Measurements from ENCODE around the gene ABCB8.

Gene ABCB8

GRCh38 chr7:151074817-151075661, 46.8 kb downstream of the ABCB8 start:
- DNase-seq (ENCODE audit: low read depth): no peak

- DNase-seq (ENCODE audit: low read depth): no peak
These were observed 47.4 kb downstream of the ABCB8 start for GRCh38 chr7:151075662-151075971.

DNA sequence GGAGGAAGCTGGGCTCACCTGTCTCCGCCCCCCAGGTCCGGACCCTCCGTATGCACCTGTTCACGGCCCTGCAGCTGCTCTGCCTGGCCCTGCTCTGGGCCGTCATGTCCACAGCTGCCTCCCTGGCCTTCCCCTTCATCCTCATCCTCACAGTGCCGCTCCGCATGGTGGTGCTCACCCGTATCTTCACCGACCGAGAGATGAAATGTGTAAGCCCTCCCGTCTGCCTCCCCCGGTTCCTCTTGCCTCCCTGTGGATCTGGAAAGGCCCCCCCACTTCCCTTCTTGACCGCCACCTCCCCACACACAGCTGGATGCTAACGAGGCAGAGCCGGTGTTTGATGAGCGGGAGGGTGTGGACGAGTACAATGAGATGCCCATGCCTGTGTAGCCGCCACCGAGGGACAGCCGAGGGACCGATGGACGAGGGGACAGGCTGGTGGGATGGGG, 47.8 kb downstream of the ABCB8 start:
- DNase-seq (ENCODE audit: low read depth): no peak

GRCh38 chr7:151076863-151077704, 48.8 kb downstream of the ABCB8 start:
- no peak for DNase-seq (ENCODE audit: low read depth)

DNA sequence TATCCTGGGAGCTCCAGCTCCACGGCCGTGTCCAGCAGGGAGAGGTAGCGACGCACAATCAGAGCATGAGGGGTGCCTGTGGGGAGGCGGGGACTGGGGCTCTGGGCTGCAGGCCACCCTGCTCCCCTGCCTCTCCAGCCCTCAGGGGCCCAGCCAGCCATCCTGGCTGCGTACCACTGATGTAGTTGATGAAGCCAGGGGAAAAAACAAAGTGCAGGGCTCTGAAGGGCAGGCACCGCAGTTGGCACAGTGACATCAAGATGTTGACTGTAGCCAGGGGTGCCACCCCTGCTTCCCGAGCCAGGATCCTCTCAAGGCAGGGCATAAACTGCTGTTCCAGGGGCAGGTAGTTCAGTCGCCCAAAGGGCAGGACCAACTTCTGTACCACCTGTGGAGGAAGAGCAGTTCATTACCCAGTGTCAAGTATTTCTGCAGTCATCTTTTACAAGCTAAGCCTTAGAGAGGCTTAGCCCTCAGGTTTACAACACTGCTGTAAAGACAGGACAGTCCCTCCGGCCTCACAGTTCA, 49.5 kb downstream of the ABCB8 start:
- no peak for DNase-seq (ENCODE audit: low read depth)

DNA sequence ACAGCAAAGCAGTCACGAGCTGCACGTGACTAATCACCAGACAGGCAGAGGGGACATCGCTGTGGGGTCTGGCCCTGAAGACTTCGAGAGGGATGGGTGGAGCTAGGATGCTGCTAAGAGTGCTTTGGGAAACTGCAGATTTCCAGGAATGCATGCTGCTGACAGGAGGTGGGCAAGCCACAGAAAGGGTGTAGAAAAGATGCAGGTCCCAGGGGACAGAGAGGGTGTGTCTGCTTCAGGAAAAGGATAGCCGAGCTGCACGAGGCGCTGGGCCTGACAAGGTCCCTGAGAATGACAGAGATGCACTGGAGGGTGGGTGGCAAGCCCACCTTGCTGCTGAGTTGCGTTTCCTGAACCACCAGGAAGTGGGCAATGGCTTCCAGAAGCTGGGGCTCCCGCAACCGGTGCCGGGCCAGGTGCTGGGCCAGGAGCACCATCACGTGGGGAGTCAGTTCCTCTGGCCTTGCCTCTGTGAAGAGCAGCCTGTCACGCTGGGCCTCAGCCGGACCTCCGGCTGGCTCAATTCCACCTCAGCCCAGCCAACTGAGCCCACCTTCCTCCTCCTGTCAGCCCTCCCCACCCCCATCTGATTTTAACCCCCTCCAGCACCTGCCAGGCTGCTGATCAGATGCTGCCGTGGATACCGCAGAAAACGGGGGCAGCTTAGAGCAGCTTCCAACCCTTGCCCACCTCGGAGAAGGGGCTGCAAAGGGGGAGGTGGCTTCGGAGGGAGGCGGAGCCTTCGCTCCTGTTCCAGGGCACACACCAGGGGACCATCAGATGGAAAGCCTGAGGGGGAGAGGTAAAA, 50.2 kb downstream of the ABCB8 start:
- DNase-seq (ENCODE audit: low read depth): no peak

DNA sequence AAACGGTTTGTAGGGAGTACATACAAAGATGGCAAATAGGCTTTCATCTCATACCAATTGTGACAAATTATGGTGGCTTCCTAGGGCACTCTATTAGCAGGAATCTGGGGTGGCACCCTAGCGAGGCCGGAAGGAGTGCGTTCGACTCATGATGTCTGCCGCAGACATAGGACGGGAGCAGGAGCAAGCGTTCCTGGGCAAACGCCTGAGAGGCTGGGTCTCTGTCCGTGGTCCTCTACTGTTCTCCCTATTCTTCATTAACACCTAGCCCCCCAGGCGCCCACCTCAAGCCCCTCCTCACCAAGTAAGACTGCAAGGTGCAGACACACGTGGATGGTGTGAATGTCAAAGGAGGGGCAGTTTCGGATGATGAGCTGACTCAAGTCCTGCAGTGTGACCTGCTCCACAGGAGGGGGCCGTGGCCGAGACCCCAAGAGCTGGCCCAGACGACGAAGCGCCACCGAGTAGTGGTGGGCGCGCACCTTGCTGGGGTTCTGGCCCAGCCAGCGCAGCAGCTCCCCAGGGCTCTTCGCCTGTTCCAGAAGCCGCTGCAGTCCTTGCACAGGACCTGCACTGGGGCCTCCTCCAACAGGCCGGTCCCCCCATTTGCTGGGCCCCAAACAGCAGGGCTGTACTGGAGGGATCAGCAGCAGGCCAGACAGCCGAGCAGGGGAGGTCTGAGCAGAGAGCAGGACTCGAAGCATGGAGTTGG, 51.1 kb downstream of the ABCB8 start:
- no peak for DNase-seq (ENCODE audit: low read depth)

DNA sequence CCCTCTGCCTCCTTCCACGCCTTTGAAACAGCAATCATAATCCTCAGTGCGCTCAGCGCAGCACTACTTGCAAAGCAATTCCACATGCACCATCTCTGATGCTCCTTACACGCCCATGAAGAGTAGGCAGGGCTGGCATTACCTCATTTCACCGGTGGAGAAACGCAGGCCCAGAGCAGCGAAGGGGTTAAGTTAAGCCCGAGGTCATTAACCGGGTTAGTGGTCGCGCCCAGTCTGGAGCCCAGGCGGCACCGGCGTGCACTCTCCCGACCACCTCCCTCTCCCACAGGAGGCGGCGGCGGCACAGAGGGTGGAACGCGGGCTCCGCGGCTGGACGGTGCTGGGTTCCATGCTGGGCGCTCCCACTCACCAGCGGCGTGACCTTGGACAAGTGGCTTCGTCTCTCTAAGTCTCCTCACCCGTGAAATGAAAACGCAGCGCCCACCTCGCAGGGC, 51.8 kb downstream of the ABCB8 start:
- DNase-seq (ENCODE audit: low read depth): peak; percentile 67

- peak; percentile 95 for DNase-seq (ENCODE audit: low read depth)
These were observed 52.4 kb downstream of the ABCB8 start, which contains the start of gene FASTK for GRCh38 chr7:151080522-151081169. FASTK (minus strand) TSS chr7:151080809; CDS start chr7:151080766, 43 bp downstream.

- no peak for DNase-seq (ENCODE audit: low read depth)
These were observed 53.2 kb downstream of the ABCB8 start for GRCh38 chr7:151081170-151082101.

DNA sequence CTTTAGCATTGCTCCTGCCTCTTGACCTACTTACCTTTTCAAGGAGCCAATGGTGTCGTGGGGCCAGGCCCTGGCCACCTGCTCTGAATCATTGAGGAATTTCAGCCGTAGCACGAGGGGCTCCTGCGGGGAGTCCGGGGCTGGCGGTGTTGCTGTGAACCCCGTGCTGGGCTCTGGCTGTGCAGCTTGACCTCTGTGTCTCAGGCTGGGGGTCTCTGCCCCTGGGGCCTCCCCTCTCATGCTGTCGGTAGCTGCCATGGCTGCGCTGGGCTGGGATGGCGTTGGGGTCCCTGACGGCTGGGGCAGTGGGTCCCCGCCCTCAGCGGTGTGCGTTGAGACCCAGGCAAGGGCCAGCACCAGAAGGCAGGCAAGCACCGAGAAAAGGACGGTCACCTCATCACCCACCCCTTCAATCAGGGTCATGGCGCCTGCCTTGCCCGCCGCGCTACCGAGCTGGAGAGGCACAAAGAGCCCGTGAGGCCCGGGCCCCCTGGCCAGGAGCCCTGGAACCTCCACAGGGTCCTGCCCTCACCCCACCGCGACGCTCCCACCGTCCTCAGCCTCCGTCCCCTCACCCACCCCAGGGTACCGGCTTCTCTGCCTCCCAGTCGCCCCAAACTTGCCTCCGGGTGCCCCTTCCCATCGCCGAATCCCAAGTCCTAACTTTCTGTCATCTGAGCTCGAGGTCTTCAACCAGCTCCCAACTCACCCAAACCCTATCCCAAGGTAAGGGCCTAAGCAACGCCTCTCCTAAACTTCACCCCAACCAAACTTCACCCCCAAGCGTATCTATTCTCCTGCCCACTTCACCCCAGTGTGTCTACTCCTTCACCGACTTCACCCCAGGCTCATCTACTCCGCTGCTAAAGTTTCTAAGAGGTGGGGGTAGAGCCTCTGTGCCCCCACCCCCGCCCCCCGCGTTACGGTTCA, 54.2 kb downstream of the ABCB8 start:
- DNase-seq (ENCODE audit: low read depth): no peak

DNA sequence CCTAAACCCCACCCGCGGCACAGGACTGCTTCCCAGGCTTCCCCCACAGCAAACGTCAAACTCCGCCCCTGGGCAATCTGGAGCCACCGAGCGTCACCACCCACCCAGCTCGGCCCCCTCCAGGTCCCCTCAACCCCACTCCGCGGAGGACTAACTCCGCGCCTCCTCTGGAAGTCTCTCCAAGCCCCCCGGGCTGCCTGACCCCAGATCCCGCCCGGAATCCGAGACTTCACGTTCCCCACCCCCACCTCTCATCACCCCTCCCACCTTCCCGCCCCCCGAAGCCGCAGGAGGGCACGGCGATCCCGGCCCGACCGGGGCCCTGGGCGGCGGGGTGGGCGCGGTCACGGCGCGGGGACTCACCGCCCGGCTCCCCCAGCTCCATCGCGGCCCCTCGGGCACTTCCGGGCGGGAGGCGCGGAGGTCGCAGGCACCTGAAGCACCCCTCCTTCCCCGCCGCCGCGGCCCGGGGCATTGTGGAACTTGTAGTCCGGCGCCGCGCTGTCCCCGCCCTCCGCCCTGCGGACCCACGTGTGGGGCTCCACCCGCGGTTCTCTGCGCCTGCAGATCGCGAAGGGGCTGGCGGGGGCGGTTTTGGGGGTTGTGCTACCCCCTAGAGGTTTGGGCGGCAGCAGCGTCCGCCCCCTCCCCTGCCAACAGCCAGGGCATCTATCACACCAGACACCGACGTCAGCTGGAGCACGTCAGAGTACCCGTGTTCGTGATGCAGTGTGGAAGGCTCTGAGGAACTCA, 55.0 kb downstream of the ABCB8 start, which contains the start of gene TMUB1:
TSS of gene TMUB1 (minus strand) at position 423 of the 753 bp plus-strand sequence. CDS start 930 bp downstream, outside the sequence.
- DNase-seq (ENCODE audit: low read depth): no peak

- no peak for DNase-seq (ENCODE audit: low read depth)
These were observed 55.5 kb downstream of the ABCB8 start for GRCh38 chr7:151083824-151084160.

- no peak for DNase-seq (ENCODE audit: low read depth)
These were observed 57.1 kb downstream of the ABCB8 start for GRCh38 chr7:151085329-151085690.

GRCh38 chr7:151085691-151086620, 57.7 kb downstream of the ABCB8 start, which contains the start of gene AGAP3:
AGAP3 (plus strand) TSS chr7:151086475; CDS start chr7:151086742, 267 bp downstream.
- DNase-seq (ENCODE audit: low read depth): peak; percentile 76

GRCh38 chr7:151086802-151087244, 58.6 kb downstream of the ABCB8 start:
- peak; percentile 57 for DNase-seq (ENCODE audit: low read depth)

All from iris pigment epithelial cell (primary cell).